ENCODE data around the gene CES3. TPM values are rescaled to one million over a fixed set of nuclear protein-coding genes. Genes with fewer than 3 reads are reported as not detected.

The CES3 gene
- total and polyA plus RNA-seq, 2 donors (not counting 3 experiments of a cell fraction or from before 2014, with no cell fraction given): 0.10 TPM; not detected in 1

DNA sequence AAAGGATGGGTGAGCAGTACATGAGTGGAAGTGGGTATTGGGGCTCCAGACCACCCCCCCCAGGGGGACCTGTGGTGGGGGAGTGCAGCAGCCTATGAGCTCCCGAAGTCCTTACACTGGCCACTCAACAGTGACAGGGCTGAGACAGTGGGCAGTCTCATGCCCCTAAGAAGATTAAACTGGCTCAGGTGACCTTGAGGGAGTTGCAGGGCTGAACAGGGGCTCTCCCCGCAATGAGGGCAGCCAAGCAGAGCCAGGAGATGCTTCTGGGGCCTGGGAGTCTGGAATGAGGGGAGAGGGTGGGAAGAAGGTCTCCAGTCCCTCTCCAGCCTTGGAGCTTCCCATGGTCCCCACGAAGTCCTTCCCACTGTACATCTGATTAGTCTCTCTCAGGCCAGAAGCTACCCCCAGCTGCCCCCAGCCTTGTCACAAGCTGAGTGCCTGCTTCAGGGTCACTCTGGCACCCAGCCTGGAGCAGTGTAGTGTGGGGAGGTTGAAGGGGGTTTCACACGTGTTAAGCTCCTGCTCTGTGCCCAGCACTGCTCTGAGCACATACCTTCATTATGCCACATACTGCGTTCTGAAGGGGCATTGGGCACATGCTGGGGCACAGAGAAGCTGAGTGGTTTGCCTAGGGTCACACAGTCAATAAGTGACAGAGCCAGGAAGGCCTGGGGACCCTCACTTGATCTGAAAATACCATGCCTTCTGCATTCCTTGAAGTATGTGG, 41.3 kb upstream of the CES3 start:
- dilution Hi-C loops (cut with MboI; ENCODE audit: extremely low pct_ligation_motif_present, low sequenced_read_pairs) (no loop called here), intact Hi-C loops (cut with micrococcal nuclease) (no loop called here)
- CTCF ChIA-PET: interaction anchor here (1.1 to 5.2 kb wide), 10 partner anchors 9 to 99 kb away, joined by 3 to 25 read pairs (median 5); partner anchors contain the start of genes CES3 and NAE1
- Histone ChIP-seq H3K79me2 (ENCODE audit: control insufficient read depth, insufficient read depth, low read length) (no peaks in the 10 kb centered on the region), H2AFZ (ENCODE audit: low read depth, low read length) (no peak overlapping the region), H3K4me2 (ENCODE audit: insufficient read depth, low read length) (no peak overlapping the region), H4K20me1 (replicated peaks; ENCODE audit: control insufficient read depth, extremely low read depth, insufficient read depth, low read length) (no peaks in the 10 kb centered on the region), H3K4me3 (replicated peaks in 1 of 3; ENCODE audit: insufficient read depth in 1 of 3, low read depth in 1 of 3, low read length in 3 of 3) (no peak overlapping the region), H3K9me3 (replicated peaks; ENCODE audit: control insufficient read depth, insufficient read depth, low read length) (no peaks in the 10 kb centered on the region), H3K4me1 (ENCODE audit: control insufficient read depth, extremely low read depth, insufficient read depth, low read length) (no peaks in the 10 kb centered on the region), H3K9me1 (replicated peaks; ENCODE audit: control insufficient read depth, extremely low read depth, insufficient read depth, low read length) (no peaks in the 10 kb centered on the region), H3K27ac (ENCODE audit: insufficient read depth, low read depth, low read length) (no peak overlapping the region), H3K9ac (replicated peaks; ENCODE audit: extremely low read depth, insufficient read depth, low read length) (no peak overlapping the region), H3K27me3 (ENCODE audit: control insufficient read depth in 2 of 2, insufficient read depth in 2 of 2, low read length in 2 of 2) (peaks cover 24 to 30% of the 10 kb centered on the region in 2 experiments), H3K36me3 (ENCODE audit: control insufficient read depth in 2 of 2, extremely low read depth in 1 of 2, insufficient read depth in 2 of 2, low read length in 2 of 2) (no peaks in the 10 kb centered on the region)
- no peak for FAIRE-seq
- BruUV-seq (replicated peaks): no TSS peak
- DNase-seq (ENCODE audit: low read depth, low spot score): no peak
- POLR2A ChIA-PET: no interaction called here
- TF ChIP-seq MYC (IDR thresholded peaks at IDR 0.05; ENCODE audit: low read depth, low read length) (no peak), CTCF (IDR thresholded peaks at IDR 0.05; ENCODE audit: extremely low read depth in 1 of 2, insufficient read depth in 1 of 2, low read depth in 1 of 2, low read length in 2 of 2) (no peak), MAX (IDR thresholded peaks at IDR 0.05; ENCODE audit: insufficient read depth, insufficient read length) (no peak), FOS (IDR thresholded peaks at IDR 0.05; ENCODE audit: borderline replicate concordance, insufficient read depth, low read length) (no peak), POLR2A (IDR thresholded peaks at IDR 0.05; ENCODE audit: low read depth, low read length) (no peak), EZH2 (IDR thresholded peaks at IDR 0.05; ENCODE audit: borderline replicate concordance, low read depth, low read length, severe bottlenecking) (no peak), JUN (IDR thresholded peaks at IDR 0.05; ENCODE audit: borderline replicate concordance, insufficient read depth, insufficient read length, low read depth) (no peak), GATA2 (IDR thresholded peaks at IDR 0.05; ENCODE audit: insufficient read depth, insufficient read length, low read depth, low read length) (no peak), POLR2AphosphoS5 (IDR thresholded peaks at IDR 0.05; ENCODE audit: insufficient read depth, low read depth, low read length) (no peak)

All from endothelial cell of umbilical vein (primary cell).